H9 (cell line): ENCODE results near the gene CRYBA2. TPM values are rescaled to one million over a fixed set of nuclear protein-coding genes. Genes with fewer than 3 reads are reported as not detected.

Source experiments
- DNase-seq: peaks from one replicate; pipeline ENCODE4 v3.0.0-alpha.2; 2017
- H2AFZ ChIP-seq: one replicate; pipeline ENCODE4 v1.6.1; 2013; ENCODE audit warnings: mild to moderate bottlenecking, low read length, control low read depth, moderate library complexity
- H2AK5ac ChIP-seq: 2 replicates; pipeline ENCODE4 v1.6.1; 2013; ENCODE audit warnings: low read length, control low read depth, mixed read lengths; ENCODE audit not compliant: insufficient read length
- H2BK120ac ChIP-seq: one replicate; pipeline ENCODE4 v1.6.1; 2013; ENCODE audit warnings: low read depth, mild to moderate bottlenecking, low read length, control low read depth, inconsistent platforms; ENCODE audit not compliant: poor library complexity, severe bottlenecking
- H2BK12ac ChIP-seq: 2 replicates; pipeline ENCODE4 v1.6.1; 2013; ENCODE audit warnings: low read length, control low read depth, mixed read lengths, low read depth; ENCODE audit not compliant: insufficient read length
- H2BK15ac ChIP-seq: 2 replicates; pipeline ENCODE4 v1.6.1; 2013; ENCODE audit warnings: low read depth, low read length, control low read depth
- H2BK20ac ChIP-seq: one replicate; pipeline ENCODE4 v1.6.1; 2013; ENCODE audit warnings: low read depth, mild to moderate bottlenecking, low read length, control low read depth, inconsistent platforms; ENCODE audit not compliant: poor library complexity, severe bottlenecking
- H2BK5ac ChIP-seq: 2 replicates; pipeline ENCODE4 v1.6.1; 2013; ENCODE audit warnings: low read length, control low read depth, mixed read lengths; ENCODE audit not compliant: insufficient read length
- H3K14ac ChIP-seq: 2 replicates; pipeline ENCODE4 v1.6.1; 2013; ENCODE audit warnings: low read length, control low read depth; ENCODE audit not compliant: insufficient read depth
- H3K18ac ChIP-seq: 2 replicates; pipeline ENCODE4 v1.6.1; 2013; ENCODE audit warnings: low read depth, mild to moderate bottlenecking, mixed read lengths, low read length, control low read depth; ENCODE audit not compliant: insufficient read length
- H3K23ac ChIP-seq: 2 replicates; pipeline ENCODE4 v1.6.1; 2013; ENCODE audit warnings: low read length, control low read depth, mixed read lengths, low read depth; ENCODE audit not compliant: insufficient read length
- H3K23me2 ChIP-seq: 2 replicates; pipeline ENCODE4 v1.6.1; 2013; ENCODE audit warnings: low read depth, mild to moderate bottlenecking, mixed read lengths, low read length, control low read depth; ENCODE audit not compliant: insufficient read length, poor library complexity, severe bottlenecking
- H3K27ac ChIP-seq: 2 replicates; pipeline ENCODE4 v1.5.1; 2013; ENCODE audit warnings: low read length, control low read depth, mixed read lengths, low read depth; ENCODE audit not compliant: insufficient read length
- H3K27me3 ChIP-seq: 2 replicates; pipeline ENCODE4 v1.6.1; 2013; ENCODE audit warnings: low read length, control low read depth, inconsistent platforms; ENCODE audit not compliant: insufficient read depth
- H3K4ac ChIP-seq: 2 replicates; pipeline ENCODE4 v1.6.1; 2013; ENCODE audit warnings: low read depth, mild to moderate bottlenecking, control low read depth, inconsistent platforms, low read length, moderate library complexity
- H3K4me1 ChIP-seq: 2 replicates; pipeline ENCODE4 v1.6.1; 2013; ENCODE audit warnings: low read length, control low read depth, inconsistent platforms; ENCODE audit not compliant: insufficient read depth
- H3K4me2 ChIP-seq: 2 replicates; pipeline ENCODE4 v1.6.1; 2013; ENCODE audit warnings: low read length, control low read depth, mixed read lengths; ENCODE audit not compliant: insufficient read length, insufficient read depth
- H3K56ac ChIP-seq: 2 replicates; pipeline ENCODE4 v1.6.1; 2013; ENCODE audit warnings: low read depth, mild to moderate bottlenecking, mixed read lengths, low read length, control low read depth; ENCODE audit not compliant: insufficient read length
- H3K79me1 ChIP-seq: 2 replicates; pipeline ENCODE4 v1.6.1; 2013; ENCODE audit warnings: low read depth, mild to moderate bottlenecking, moderate library complexity, low read length, control low read depth, inconsistent platforms; ENCODE audit not compliant: insufficient read depth, poor library complexity, severe bottlenecking
- H3K79me2 ChIP-seq: 2 replicates; pipeline ENCODE4 v1.6.1; 2013; ENCODE audit warnings: low read length, control low read depth, inconsistent platforms; ENCODE audit not compliant: insufficient read depth
- H3K9ac ChIP-seq: 2 replicates; pipeline ENCODE4 v1.6.1; 2013; ENCODE audit warnings: low read length, control low read depth, mixed read lengths; ENCODE audit not compliant: insufficient read length; ENCODE audit errors: extremely low read depth
- H3K9me3 ChIP-seq: one replicate; pipeline ENCODE4 v1.6.1; 2013; ENCODE audit warnings: low read depth, low read length, inconsistent platforms; ENCODE audit not compliant: control insufficient read depth
- H3T11ph ChIP-seq: one replicate; pipeline ENCODE4 v1.6.1; 2013; ENCODE audit warnings: mild to moderate bottlenecking, low read length, control low read depth, inconsistent platforms
- H4K20me1 ChIP-seq: one replicate; pipeline ENCODE4 v1.6.1; 2013; ENCODE audit not compliant: control insufficient read depth, insufficient read length, insufficient read depth
- H4K5ac ChIP-seq: 2 replicates; pipeline ENCODE4 v1.6.1; 2013; ENCODE audit warnings: low read depth, mild to moderate bottlenecking, mixed read lengths, low read length, control low read depth; ENCODE audit not compliant: insufficient read length
- H4K8ac ChIP-seq: replicated peaks from 2 replicates; pipeline ENCODE4 v1.6.1; 2013; ENCODE audit warnings: low read length, control low read depth, mixed read lengths, low read depth; ENCODE audit not compliant: insufficient read length
- H4K91ac ChIP-seq: 2 replicates; pipeline ENCODE4 v1.6.1; 2013; ENCODE audit warnings: low read depth, mild to moderate bottlenecking, moderate library complexity, mixed read lengths, low read length, control low read depth; ENCODE audit not compliant: insufficient read length
- H3K27ac Mint-ChIP-seq, 3 experiments: 2 replicates in 2 of 3; 3 replicates in 1 of 3; pipeline ENCODE4 v1.8.0; 2020 to 2021; ENCODE audit warnings: mixed read lengths in 3 of 3, mild to moderate bottlenecking in 1 of 3, moderate library complexity in 1 of 3
- H3K27me3 Mint-ChIP-seq: 2 replicates; pipeline ENCODE4 v1.8.0; 2021; ENCODE audit warnings: low read depth, mild to moderate bottlenecking, moderate library complexity, mixed read lengths
- H3K36me3 Mint-ChIP-seq, 3 experiments: 2 replicates in 2 of 3; 3 replicates in 1 of 3; pipeline ENCODE4 v1.8.0; 2020 to 2021; ENCODE audit warnings: low read depth in 3 of 3, mixed read lengths in 3 of 3; ENCODE audit not compliant: insufficient read depth in 1 of 3
- H3K4me1 Mint-ChIP-seq, 2 experiments: 2 replicates each; pipeline ENCODE4 v1.8.0; 2020; ENCODE audit warnings: mixed read lengths in 2 of 2
- H3K4me3 Mint-ChIP-seq, 2 experiments: 2 replicates in 1 of 2; 3 replicates in 1 of 2; pipeline ENCODE4 v1.8.0; 2020 to 2021; ENCODE audit warnings: mild to moderate bottlenecking in 2 of 2, mixed read lengths in 2 of 2, moderate library complexity in 1 of 2
- H3K9me3 Mint-ChIP-seq, 2 experiments: 2 replicates in 1 of 2; 3 replicates in 1 of 2; pipeline ENCODE4 v1.8.0; 2020; ENCODE audit warnings: mild to moderate bottlenecking in 2 of 2, mixed read lengths in 2 of 2, moderate library complexity in 1 of 2
- CTCF ChIP-seq: fragments of 200-600 bp; sonication (generic); conservative IDR thresholded peaks from 3 replicates; pipeline ENCODE4 v1.8.0; 2021; ENCODE audit warnings: antibody characterized with exemption, mild to moderate bottlenecking
- WGBS: extraction: QIAGEN DNeasy Blood & Tissue Kit; methylation state at CpG from one replicate; pipeline ENCODE4 v1.1.7; 2013; ENCODE audit warnings: missing lambda C conversion rate, low lambda C conversion rate, mixed read lengths; ENCODE audit not compliant: insufficient read length; ENCODE audit errors: extremely low coverage; 5-methylcytosine and 5-hydroxymethylcytosine counted together
- total RNA-seq: library from RNA; stranded (reverse); gene quantifications from 2 replicates; pipeline ENCODE4 v1.2.1, GENCODE V29; 2021

Gene CRYBA2
- total RNA-seq, 1 experiment from 2014 or later, result not detected

- no peaks in the 10 kb centered on the region for H3K9me3 ChIP-seq
- H3K27me3 Mint-ChIP-seq, result peaks cover 84% of the 10 kb centered on the region
- no peak overlapping the region for H2BK5ac ChIP-seq
- WGBS, result no CpG with 5 or more reads among the region's 1 CpG
- H3K4me1 ChIP-seq, result no peaks in the 10 kb centered on the region
- H2AK5ac ChIP-seq, result no peak overlapping the region
- no peaks in the 10 kb centered on the region for H3K23me2 ChIP-seq
- no peaks in the 10 kb centered on the region for H3K79me1 ChIP-seq
- H3K9me3 Mint-ChIP-seq, result no peaks in the 10 kb centered on the region
- H3K14ac ChIP-seq, result no peak overlapping the region
- H3K27me3 ChIP-seq, result peaks cover 5% of the 10 kb centered on the region
- H3K27ac ChIP-seq, result no peak overlapping the region
- no peak overlapping the region for H4K5ac ChIP-seq
- H2BK12ac ChIP-seq, result no peak overlapping the region
- TF ChIP-seq CTCF, result no peak
- no peak overlapping the region for H2BK20ac ChIP-seq
- no peak overlapping the region for H2BK15ac ChIP-seq
- H3K36me3 Mint-ChIP-seq, result no peaks in the 10 kb centered on the region
- H3K4me2 ChIP-seq, result no peak overlapping the region
- H4K8ac ChIP-seq, result no peak overlapping the region
- H4K20me1 ChIP-seq, result no peaks in the 10 kb centered on the region
- H2BK120ac ChIP-seq, result no peak overlapping the region
- no peak overlapping the region for H3T11ph ChIP-seq
- no peak overlapping the region for H3K27ac Mint-ChIP-seq
- H4K91ac ChIP-seq, result no peak overlapping the region
- no peak overlapping the region for H3K56ac ChIP-seq
- 0 out of 4 replicates have a peak, but pooled peaks cover 0 to 4% of the 10 kb centered on the region in 2 experiments for H3K4me1 Mint-ChIP-seq
- no peak for DNase-seq
- H3K9ac ChIP-seq, result no peak overlapping the region
- no peaks in the 10 kb centered on the region for H3K79me2 ChIP-seq
- no peak overlapping the region for H3K4me3 Mint-ChIP-seq
- H2AFZ ChIP-seq, result no peak overlapping the region
- H3K4ac ChIP-seq, result no peak overlapping the region
- H3K23ac ChIP-seq, result no peak overlapping the region
- no peak overlapping the region for H3K18ac ChIP-seq
These were observed 22.3 kb downstream of the CRYBA2 start for GRCh38 chr2:218970894-218971293.
